Omental fat pad (tissue), 4 donors: ENCODE measurements around the gene FAM228B. TPM values are rescaled to one million over a fixed set of nuclear protein-coding genes. Genes with fewer than 3 reads are reported as not detected.

Experiments
- ATAC-seq: fragments of 150-250 bp; one replicate; pipeline ENCODE4 v1.9.1; 2016; ENCODE audit warnings: mild to moderate bottlenecking, moderate library complexity; ENCODE audit not compliant: low FRiP score
- DNase-seq: peaks from one replicate; pipeline ENCODE4 v3.0.0-alpha.2; 2019; ENCODE audit warnings: low spot score
- CTCF ChIP-seq, 3 donors: fragments of 450-650 bp; IDR thresholded peaks; one replicate each; pipeline ENCODE4 v1.5.1; 2016 to 2017; ENCODE audit warnings: antibody characterized with exemption in 3 of 3, mild to moderate bottlenecking in 3 of 3, moderate library complexity in 2 of 3
- total RNA-seq, 4 donors: library from RNA; depleted of rRNA; stranded (reverse); fragments of >200 nt; gene quantifications; one replicate each; pipeline ENCODE4 v1.1.0, GENCODE V29; 2016

The FAM228B gene
- total RNA-seq, 4 donors from 2014 or later, result 13.4 to 21.8 (median 17.0) TPM

- no peak for ATAC-seq
- TF ChIP-seq CTCF (IDR thresholded peaks at IDR 0.05), result no peak
- no peak for DNase-seq
Observed at GRCh38 chr2:24203787-24204150, 80.5 kb downstream of the FAM228B start.

GRCh38 chr2:24204505-24204904 lies 81.2 kb downstream of the FAM228B start:
- DNase-seq (no peak), ATAC-seq (no peak)
- no peak for TF ChIP-seq CTCF (IDR thresholded peaks at IDR 0.05)

GRCh38 chr2:24205131-24205530 lies 81.9 kb downstream of the FAM228B start:
- ATAC-seq, result no peak
- no peak for TF ChIP-seq CTCF (IDR thresholded peaks at IDR 0.05)
- no peak for DNase-seq

GRCh38 chr2:24206242-24206641 lies 83.0 kb downstream of the FAM228B start:
- DNase-seq, result no peak
- no peak for TF ChIP-seq CTCF (IDR thresholded peaks at IDR 0.05)
- ATAC-seq, result no peak

GRCh38 chr2:24206714-24207113 lies 83.4 kb downstream of the FAM228B start:
- no peak for DNase-seq
- no peak for ATAC-seq
- TF ChIP-seq CTCF (IDR thresholded peaks at IDR 0.05), result no peak

GRCh38 chr2:24207359-24207758 lies 84.1 kb downstream of the FAM228B start:
- TF ChIP-seq CTCF (IDR thresholded peaks at IDR 0.05), result no peak
- DNase-seq (no peak), ATAC-seq (no peak)

GRCh38 chr2:24208490-24208889 lies 85.2 kb downstream of the FAM228B start:
- no peak for DNase-seq
- no peak for TF ChIP-seq CTCF (IDR thresholded peaks at IDR 0.05)
- ATAC-seq, result no peak
